AG04449 (cell line): ENCODE measurements around the gene COL5A1.

ENCODE experiments used
- CTCF ChIA-PET: fragments of 350-600 bp; formaldehyde crosslinking; extraction: SDS; loops from one replicate; lab custom pipeline; 2021; ENCODE audit warnings: antibody characterized with exemption; lab: Yijun Ruan, JAX
- POLR2A ChIA-PET: fragments of 400-600, 350-600 bp; formaldehyde crosslinking; extraction: SDS; loops from one replicate; lab custom pipeline; 2020; ENCODE audit warnings: antibody characterized with exemption, inconsistent platforms; lab: Yijun Ruan, JAX
- DNase-seq: peaks from one replicate; pipeline ENCODE4 v3.0.0-alpha.2; 2010; ENCODE audit warnings: low read depth, low spot score
- H3K4me3 ChIP-seq: 2 replicates; pipeline ENCODE4 v1.5.1; 2011; ENCODE audit warnings: low read depth, mild to moderate bottlenecking, control low read depth, low read length
- TF ChIP-seq, protein P1 (sequence below): IDR thresholded peaks from one replicate; pipeline ENCODE4 v1.5.1; 2011; ENCODE audit warnings: mild to moderate bottlenecking, moderate library complexity, low read length, control low read depth, inconsistent platforms; ENCODE audit not compliant: insufficient read depth; ENCODE audit errors: missing control alignments

The COL5A1 gene

DNA sequence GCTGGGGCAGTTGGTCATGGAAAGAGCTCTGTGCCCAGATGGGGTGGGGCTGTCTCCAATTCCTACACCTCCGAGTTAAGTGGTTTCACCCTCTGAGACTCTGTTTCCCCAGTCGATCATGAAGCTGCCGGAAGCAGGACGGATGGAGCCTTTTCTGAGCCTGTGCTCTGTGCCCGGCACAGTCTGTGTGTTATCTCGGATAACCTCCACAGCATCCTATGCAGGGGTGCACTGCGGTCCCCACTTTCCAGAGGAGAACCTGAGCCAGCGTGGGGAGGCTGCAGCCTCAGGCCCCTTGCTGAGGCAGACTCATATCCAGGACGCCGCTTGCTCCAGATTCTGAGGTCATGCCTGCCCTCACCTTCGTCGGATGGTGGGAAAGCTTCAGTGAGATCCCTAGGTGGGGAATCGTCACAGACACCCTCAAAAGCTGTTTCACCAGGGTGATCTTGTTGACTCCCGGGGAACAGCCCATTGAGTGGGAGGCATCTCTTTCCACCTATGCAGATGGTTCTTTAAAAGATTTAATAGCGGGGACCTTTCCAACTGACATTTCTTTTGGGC lies 6.9 kb upstream of the COL5A1 start:
- no peak overlapping the region for H3K4me3 ChIP-seq
- ChIA-PET POLR2A (no interaction called here), CTCF (no interaction called here)
- no peak for DNase-seq
- TF ChIP-seq, protein P1, sequence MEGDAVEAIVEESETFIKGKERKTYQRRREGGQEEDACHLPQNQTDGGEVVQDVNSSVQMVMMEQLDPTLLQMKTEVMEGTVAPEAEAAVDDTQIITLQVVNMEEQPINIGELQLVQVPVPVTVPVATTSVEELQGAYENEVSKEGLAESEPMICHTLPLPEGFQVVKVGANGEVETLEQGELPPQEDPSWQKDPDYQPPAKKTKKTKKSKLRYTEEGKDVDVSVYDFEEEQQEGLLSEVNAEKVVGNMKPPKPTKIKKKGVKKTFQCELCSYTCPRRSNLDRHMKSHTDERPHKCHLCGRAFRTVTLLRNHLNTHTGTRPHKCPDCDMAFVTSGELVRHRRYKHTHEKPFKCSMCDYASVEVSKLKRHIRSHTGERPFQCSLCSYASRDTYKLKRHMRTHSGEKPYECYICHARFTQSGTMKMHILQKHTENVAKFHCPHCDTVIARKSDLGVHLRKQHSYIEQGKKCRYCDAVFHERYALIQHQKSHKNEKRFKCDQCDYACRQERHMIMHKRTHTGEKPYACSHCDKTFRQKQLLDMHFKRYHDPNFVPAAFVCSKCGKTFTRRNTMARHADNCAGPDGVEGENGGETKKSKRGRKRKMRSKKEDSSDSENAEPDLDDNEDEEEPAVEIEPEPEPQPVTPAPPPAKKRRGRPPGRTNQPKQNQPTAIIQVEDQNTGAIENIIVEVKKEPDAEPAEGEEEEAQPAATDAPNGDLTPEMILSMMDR: no peak

DNA sequence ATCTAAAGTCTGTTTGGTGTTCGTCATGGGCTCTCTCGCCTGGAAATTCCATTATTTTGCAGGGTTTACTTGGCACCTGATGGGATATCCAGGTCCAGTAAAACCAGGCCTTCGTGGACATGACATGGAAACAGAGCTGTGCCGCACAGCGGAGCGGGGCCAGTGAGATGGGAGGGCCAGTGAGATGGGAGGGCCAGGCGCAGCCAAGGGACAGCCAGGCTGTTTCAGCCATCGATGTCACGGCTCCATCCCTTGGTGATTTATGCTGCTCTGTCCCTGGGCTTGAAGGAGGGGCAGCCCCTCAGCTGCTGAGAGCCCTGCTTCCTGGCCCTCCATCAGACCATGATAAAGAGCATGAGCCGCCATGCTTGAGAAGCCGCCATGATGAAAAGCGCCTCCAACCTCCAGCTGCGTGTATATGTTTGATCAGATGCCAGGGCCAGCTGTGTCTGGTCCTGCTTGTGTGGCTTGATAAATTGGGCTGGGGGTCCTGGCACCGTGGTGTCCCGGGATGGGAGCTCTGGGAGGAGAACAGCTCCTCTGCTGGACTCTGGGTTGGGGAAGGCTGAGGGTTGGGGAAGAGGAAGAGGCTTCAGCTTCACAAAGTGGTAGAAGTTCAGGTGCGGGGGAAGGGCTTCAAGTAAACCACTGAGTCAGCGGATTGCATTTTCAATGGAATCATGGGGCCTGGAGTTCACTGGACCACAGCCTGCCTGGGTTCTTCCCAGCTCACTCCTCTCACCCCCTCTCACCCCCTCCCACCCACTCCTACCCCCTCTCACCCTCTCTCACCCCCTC lies 6.1 kb upstream of the COL5A1 start:
- TF ChIP-seq, protein P1: no peak
- ChIA-PET CTCF (interaction anchor here (0.7 to 1.1 kb wide), 2 partner anchors 187 to 188 kb away, joined by 3 read pairs; no protein-coding TSS in a partner anchor), POLR2A (no interaction called here)
- H3K4me3 ChIP-seq: no peak overlapping the region
- no peak for DNase-seq

DNA sequence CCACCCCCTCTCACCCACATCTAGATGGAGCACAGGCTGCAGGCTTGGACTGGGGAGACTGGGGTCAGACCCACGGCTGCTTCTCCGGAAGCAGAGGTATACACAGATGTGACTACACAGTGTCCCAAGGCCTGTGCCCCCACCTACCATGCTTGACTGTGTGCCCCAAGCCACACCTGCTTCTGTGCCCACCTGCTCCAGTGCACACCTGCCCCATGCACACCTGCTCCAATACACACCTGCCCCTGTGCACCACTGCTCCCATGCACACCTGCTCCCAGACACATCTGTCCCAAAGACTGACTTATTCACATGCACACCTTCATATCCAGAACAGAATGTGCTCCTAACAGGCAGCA lies 5.5 kb upstream of the COL5A1 start:
- no peak overlapping the region for H3K4me3 ChIP-seq
- TF ChIP-seq, protein P1: no peak
- ChIA-PET CTCF (interaction anchor here (0.7 to 1.1 kb wide), 2 partner anchors 187 to 188 kb away, joined by 3 read pairs; no protein-coding TSS in a partner anchor), POLR2A (no interaction called here)
- no peak for DNase-seq

DNA sequence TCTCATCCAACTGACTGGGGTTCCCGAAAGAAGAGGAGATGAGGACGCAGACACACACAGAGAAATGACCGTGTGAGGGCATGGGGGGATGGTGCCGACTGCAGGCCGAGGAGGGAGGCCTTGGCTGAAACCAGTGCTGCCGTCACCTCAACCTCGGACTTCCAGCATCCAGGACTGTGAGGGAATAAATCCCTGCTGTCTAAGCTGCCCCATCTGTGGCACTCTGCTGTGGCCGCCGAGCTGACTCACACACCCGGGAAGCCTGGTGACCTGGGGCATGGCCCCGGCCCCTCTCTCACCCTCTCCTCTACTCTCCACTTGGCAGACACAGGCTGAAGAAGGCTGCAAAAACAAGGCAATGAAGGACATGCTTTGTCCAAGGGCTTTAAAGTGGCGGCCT lies 4.4 kb upstream of the COL5A1 start:
- TF ChIP-seq, protein P1: no peak
- no peak overlapping the region for H3K4me3 ChIP-seq
- POLR2A ChIA-PET: no interaction called here
- DNase-seq: no peak
- CTCF ChIA-PET: interaction anchor here (5.2 kb wide), 1 partner anchor 189 kb away, joined by 44 read pairs; no protein-coding TSS in a partner anchor

DNA sequence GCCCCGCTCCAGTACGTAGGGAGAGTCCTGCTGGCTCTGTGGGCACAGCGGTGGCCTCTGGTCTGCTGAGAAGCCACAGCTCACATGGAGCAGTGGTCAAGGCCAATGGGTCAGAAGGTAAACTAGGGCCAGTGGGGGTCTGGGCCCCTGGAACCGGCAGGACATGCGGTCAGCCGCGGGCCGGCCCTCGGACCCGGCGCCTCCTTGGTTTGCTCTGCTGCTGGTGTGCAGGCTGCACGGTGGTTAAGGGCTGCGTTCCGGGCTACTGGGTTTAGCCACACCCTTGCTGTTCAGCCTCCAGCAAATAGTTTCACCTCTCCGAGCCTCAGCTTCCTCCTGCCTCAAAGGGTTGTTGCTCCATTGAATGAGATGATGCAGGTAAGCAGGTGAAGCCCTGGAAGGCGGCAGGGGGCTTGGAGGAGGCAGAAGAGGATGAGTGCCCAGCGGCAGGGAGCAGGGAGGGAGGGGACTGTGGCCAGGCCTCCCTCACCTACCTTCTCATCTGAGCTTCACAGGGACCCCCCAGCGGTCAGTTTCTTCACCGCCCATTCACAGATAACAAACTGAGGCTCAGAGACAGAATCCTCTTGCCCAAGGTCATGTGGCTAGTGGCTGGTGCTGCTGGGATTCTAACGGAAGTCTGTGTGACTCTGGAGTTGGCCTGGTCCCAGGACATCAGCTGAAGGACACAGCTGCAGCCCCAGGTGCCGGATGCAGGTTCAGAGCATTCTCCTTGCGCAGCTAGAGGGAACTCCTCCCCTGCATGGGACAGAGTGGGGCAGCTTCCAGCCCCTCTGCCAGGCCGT lies 3.7 kb upstream of the COL5A1 start:
- TF ChIP-seq, protein P1: no peak
- DNase-seq: no peak
- ChIA-PET CTCF (interaction anchor here (5.2 kb wide), 1 partner anchor 189 kb away, joined by 44 read pairs; no protein-coding TSS in a partner anchor), POLR2A (interaction anchor here (0.8 kb wide), 1 partner anchor 101 kb away, joined by 3 read pairs; no protein-coding TSS in a partner anchor)
- no peak overlapping the region for H3K4me3 ChIP-seq
